Parathyroid adenoma (tissue), 2 donors: ENCODE data around the gene INPP5A.

Experiments used
- H2AFZ ChIP-seq: fragments of 300-600 bp; sonication (generic); one replicate; pipeline ENCODE4 v1.7.0; 2017; ENCODE audit warnings: antibody characterized with exemption, mild to moderate bottlenecking
- H3K27ac ChIP-seq: fragments of 300-600 bp; sonication (generic); one replicate; pipeline ENCODE4 v1.7.0; 2017
- H3K27me3 ChIP-seq: fragments of 300-600 bp; sonication (generic); one replicate; pipeline ENCODE4 v1.7.0; 2017; ENCODE audit warnings: low read length; ENCODE audit not compliant: control insufficient read depth, insufficient read depth
- H3K36me3 ChIP-seq: fragments of 300-600 bp; sonication (generic); one replicate; pipeline ENCODE4 v1.7.0; 2017; ENCODE audit warnings: low read length; ENCODE audit not compliant: control insufficient read depth, insufficient read depth
- H3K4me1 ChIP-seq: fragments of 300-600 bp; sonication (generic); one replicate; pipeline ENCODE4 v1.7.0; 2017; ENCODE audit warnings: control low read depth
- H3K4me2 ChIP-seq: fragments of 300-600 bp; sonication (generic); one replicate; pipeline ENCODE4 v1.7.0; 2017; ENCODE audit warnings: low read length
- H3K4me3 ChIP-seq: fragments of 300-600 bp; sonication (generic); one replicate; pipeline ENCODE4 v1.7.0; 2017; ENCODE audit warnings: low read depth, low read length
- H3K79me2 ChIP-seq: fragments of 300-600 bp; sonication (generic); one replicate; pipeline ENCODE4 v1.7.0; 2017; ENCODE audit warnings: control low read depth
- H3K9ac ChIP-seq: fragments of 300-600 bp; sonication (generic); one replicate; pipeline ENCODE4 v1.7.0; 2017; ENCODE audit warnings: mild to moderate bottlenecking
- H3K9me3 ChIP-seq: fragments of 300-600 bp; sonication (generic); one replicate; pipeline ENCODE4 v1.7.0; 2017; ENCODE audit warnings: low read length; ENCODE audit not compliant: control insufficient read depth
- CTCF ChIP-seq: fragments of 300-600 bp; sonication (generic); IDR thresholded peaks from one replicate; pipeline ENCODE4 v1.7.0; 2017; ENCODE audit warnings: antibody characterized with exemption, mild to moderate bottlenecking
- donor health status: primary hyperparathyroidism.

Gene INPP5A

DNA sequence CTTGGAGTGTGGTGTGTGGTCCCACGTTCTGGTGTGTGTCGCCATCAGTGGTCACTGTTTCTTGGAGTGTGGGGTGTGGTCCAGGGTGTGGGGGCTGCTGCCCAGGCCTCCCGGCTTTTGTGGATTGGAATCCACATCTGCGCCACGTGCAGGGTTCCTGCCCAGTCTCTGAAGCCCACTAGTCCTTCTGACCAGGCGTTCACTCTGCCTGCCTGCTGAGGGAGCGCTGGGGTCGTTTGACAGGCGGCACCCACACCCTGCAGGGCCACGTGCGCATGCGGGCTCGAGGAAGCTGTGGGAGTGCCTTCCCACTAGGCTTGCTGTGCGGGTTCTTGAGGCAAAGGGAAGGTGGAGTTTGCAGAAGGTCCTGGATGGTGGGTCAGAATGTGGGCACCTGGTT lies 51.4 kb downstream of the INPP5A start:
- TF ChIP-seq CTCF, result no peak
- no peaks in the 10 kb centered on the region for H3K9me3 ChIP-seq
- H3K79me2 ChIP-seq, result peaks cover 69% of the 10 kb centered on the region
- H3K4me3 ChIP-seq, result no peak overlapping the region
- H3K27ac ChIP-seq, result peak overlapping the region; percentile 29
- no peak overlapping the region for H3K9ac ChIP-seq
- H2AFZ ChIP-seq, result no peak overlapping the region
- no peaks in the 10 kb centered on the region for H3K4me1 ChIP-seq
- H3K4me2 ChIP-seq, result no peak overlapping the region
- H3K36me3 ChIP-seq, result no peaks in the 10 kb centered on the region
- no peaks in the 10 kb centered on the region for H3K27me3 ChIP-seq

- Histone ChIP-seq H3K9ac (no peak overlapping the region), H3K27ac (no peak overlapping the region), H3K36me3 (no peaks in the 10 kb centered on the region)
Observed at GRCh38 chr10:132589681-132590080, 52.1 kb downstream of the INPP5A start.

GRCh38 chr10:132590094-132590751 lies 52.6 kb downstream of the INPP5A start:
- H2AFZ ChIP-seq, result no peak overlapping the region
- no peak overlapping the region for H3K27ac ChIP-seq
- H3K27me3 ChIP-seq, result no peaks in the 10 kb centered on the region
- no peak overlapping the region for H3K9ac ChIP-seq
- no peak overlapping the region for H3K4me2 ChIP-seq
- H3K79me2 ChIP-seq, result peaks cover 73% of the 10 kb centered on the region
- TF ChIP-seq CTCF, result no peak
- no peaks in the 10 kb centered on the region for H3K36me3 ChIP-seq
- H3K4me1 ChIP-seq, result no peaks in the 10 kb centered on the region
- no peak overlapping the region for H3K4me3 ChIP-seq
- H3K9me3 ChIP-seq, result no peaks in the 10 kb centered on the region

More at GRCh38 chr10:132589681-132590080, 52.1 kb downstream of the INPP5A start:
- Histone ChIP-seq H3K4me2 (no peak overlapping the region), H3K9me3 (no peaks in the 10 kb centered on the region), H2AFZ (no peak overlapping the region), H3K4me3 (no peak overlapping the region), H3K4me1 (no peaks in the 10 kb centered on the region), H3K79me2 (peaks cover 74% of the 10 kb centered on the region), H3K27me3 (no peaks in the 10 kb centered on the region)
- TF ChIP-seq CTCF, result no peak

DNA sequence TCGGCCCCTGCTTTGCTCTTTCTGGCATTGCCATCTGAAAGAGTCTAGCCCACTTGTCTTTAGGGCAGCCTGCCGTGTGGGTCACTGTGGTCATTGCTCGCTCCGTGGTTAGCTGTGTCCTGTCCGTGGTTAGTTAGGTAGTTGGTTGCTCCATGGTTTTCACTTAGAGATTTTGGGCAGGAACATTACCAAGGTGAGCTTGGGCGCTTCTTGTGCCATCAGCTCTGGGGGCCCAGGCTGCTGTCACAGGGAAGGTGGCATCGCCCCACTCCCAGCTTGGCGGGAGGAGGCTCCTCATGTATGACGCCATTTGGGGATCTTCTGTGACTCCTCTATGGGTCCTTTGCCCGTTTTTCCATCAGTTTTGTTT lies 53.1 kb downstream of the INPP5A start:
- Histone ChIP-seq H3K79me2 (peaks cover 70% of the 10 kb centered on the region), H3K4me3 (no peak overlapping the region), H3K9ac (no peak overlapping the region), H3K4me1 (peaks cover 3% of the 10 kb centered on the region), H3K4me2 (no peak overlapping the region), H3K27me3 (no peaks in the 10 kb centered on the region), H3K36me3 (no peaks in the 10 kb centered on the region), H3K9me3 (no peaks in the 10 kb centered on the region), H2AFZ (no peak overlapping the region), H3K27ac (no peak overlapping the region)
- no peak for TF ChIP-seq CTCF
